HepG2 (cell line): ENCODE results near the gene ACVR1B. TPM values are rescaled to one million over a fixed set of nuclear protein-coding genes. Genes with fewer than 3 reads are reported as not detected.

Experiments used
- CHD4 ChIP-seq: fragments of 200-600 bp; sonication (generic); IDR thresholded peaks from 2 replicates; pipeline ENCODE4 v1.7.0; 2017; ENCODE audit warnings: mild to moderate bottlenecking, low read length, borderline replicate concordance
- CTCF ChIP-seq: sonication (generic); formaldehyde crosslinking; IDR thresholded peaks from 2 replicates; pipeline ENCODE4 v1.5.0; 2020; ENCODE audit warnings: mild to moderate bottlenecking, missing genetic modification reagents, moderate library complexity
- HOXA7 ChIP-seq: sonication (generic); formaldehyde crosslinking; IDR thresholded peaks from 2 replicates; pipeline ENCODE4 v1.8.1; 2022; ENCODE audit warnings: mild to moderate bottlenecking, missing genetic modification reagents, moderate library complexity
- KDM2A ChIP-seq: sonication (generic); formaldehyde crosslinking; IDR thresholded peaks from 2 replicates; pipeline ENCODE4 v1.4.0; 2020; ENCODE audit warnings: low read depth, missing genetic modification reagents, borderline replicate concordance
- PHF20 ChIP-seq: sonication (generic); formaldehyde crosslinking; IDR thresholded peaks from 2 replicates; pipeline ENCODE4 v1.5.0; 2020; ENCODE audit warnings: mild to moderate bottlenecking, missing genetic modification reagents
- SRSF1 ChIP-seq: fragments of 200-400 bp; formaldehyde crosslinking; optimal IDR thresholded peaks from 2 replicates; pipeline ENCODE3; 2017; ENCODE audit warnings: mild to moderate bottlenecking, low read depth, low read length, moderate library complexity
- ZBTB38 ChIP-seq: sonication (generic); formaldehyde crosslinking; IDR thresholded peaks from 2 replicates; pipeline ENCODE4 v1.5.1; 2020; ENCODE audit warnings: mild to moderate bottlenecking, missing genetic modification reagents
- ZBTB40 ChIP-seq, 2 experiments: fragments of 450-650 bp in 1 of 2; sonication (generic) in 1 of 2; formaldehyde crosslinking in 1 of 2; IDR thresholded peaks; 2 replicates each; pipeline versions ENCODE4 v1.6.1 to v1.8.0; 2016 to 2022; ENCODE audit warnings: antibody characterized with exemption in 1 of 2, mild to moderate bottlenecking in 1 of 2, missing genetic modification reagents in 1 of 2
- ZC3H13 ChIP-seq: sonication (generic); formaldehyde crosslinking; IDR thresholded peaks from 2 replicates; pipeline ENCODE4 v1.8.1; 2023; ENCODE audit warnings: mild to moderate bottlenecking, missing genetic modification reagents, moderate library complexity
- ZFP37 ChIP-seq: sonication (generic); formaldehyde crosslinking; IDR thresholded peaks from 2 replicates; pipeline ENCODE4 v1.4.0; 2020; ENCODE audit warnings: missing genetic modification reagents, borderline replicate concordance
- ZNF136 ChIP-seq: sonication (generic); formaldehyde crosslinking; IDR thresholded peaks from 2 replicates; pipeline ENCODE4 v1.8.1; 2022; ENCODE audit warnings: low read depth, mild to moderate bottlenecking, moderate library complexity, missing genetic modification reagents
- ZNF362 ChIP-seq: sonication (generic); formaldehyde crosslinking; IDR thresholded peaks from 2 replicates; pipeline ENCODE4 v1.4.0; 2020; ENCODE audit warnings: missing genetic modification reagents, mild to moderate bottlenecking, borderline replicate concordance
- ZNF367 ChIP-seq: sonication (generic); formaldehyde crosslinking; IDR thresholded peaks from 2 replicates; pipeline ENCODE4 v1.4.0; 2020; ENCODE audit warnings: missing genetic modification reagents, borderline replicate concordance
- ZNF414 ChIP-seq: sonication (generic); formaldehyde crosslinking; IDR thresholded peaks from 2 replicates; pipeline ENCODE4 v1.5.0; 2020; ENCODE audit warnings: missing genetic modification reagents
- ZNF451 ChIP-seq: sonication (generic); formaldehyde crosslinking; IDR thresholded peaks from 2 replicates; pipeline ENCODE4 v1.5.0; 2020; ENCODE audit warnings: mild to moderate bottlenecking, missing genetic modification reagents
- ZNF589 ChIP-seq: sonication (generic); formaldehyde crosslinking; conservative IDR thresholded peaks from 2 replicates; pipeline ENCODE4 v1.8.0; 2022; ENCODE audit warnings: mild to moderate bottlenecking, moderate library complexity, missing genetic modification reagents
- polyA plus RNA-seq, 8 experiments: library from polyadenylated mRNA; depleted of rRNA in 3 of 8; stranded (reverse) in 7 of 8; unstranded in 1 of 8; fragments of >200 nt; fragmentation: Illumina TruSeq in 4 of 8; extraction: Trizol in 4 of 8; gene quantifications; 2 replicates each; pipeline versions ENCODE4 v1.2.1 to v1.2.3, GENCODE V29; 2011 to 2016; ENCODE audit warnings: low read depth in 4 of 8, missing spikeins in 1 of 8, mixed read lengths in 1 of 8; ENCODE audit not compliant: insufficient read depth in 1 of 8
- total RNA-seq, 5 experiments: library from RNA; depleted of rRNA; stranded (reverse); fragments of >200 nt; fragmentation: Illumina TruSeq; extraction: Trizol; gene quantifications; 2 replicates each; pipeline ENCODE4 v1.2.3, GENCODE V29; 2016; ENCODE audit warnings: low read depth in 1 of 5

ACVR1B gene
- total and polyA plus RNA-seq, 2 of the 13 experiments (the other 11 are each of a cell fraction or from before 2014, with no cell fraction given) = 8.9 to 12.1 TPM

- TF ChIP-seq PHF20 (CRISPR knock-in tag) (no peak), ZNF414 (CRISPR knock-in tag) (no peak), CTCF (peak; percentile 76), ZBTB40 (IDR thresholded peaks at IDR 0.05) (no peak), ZBTB40 (CRISPR knock-in tag; IDR thresholded peaks at IDR 0.05) (no peak), ZNF362 (no peak), ZFP37 (CRISPR knock-in tag) (no peak), CHD4 (no peak), ZNF451 (no peak), ZC3H13 (CRISPR knock-in tag) (no peak), KDM2A (peak; percentile 27; the same call in 1 of the 2 replicates), ZBTB38 (peak; percentile 75), SRSF1 (no peak), HOXA7 (CRISPR knock-in tag) (no peak), ZNF136 (CRISPR knock-in tag) (no peak), ZNF367 (CRISPR knock-in tag) (no peak), ZNF589 (CRISPR knock-in tag) (no peak)
Measured at GRCh38 chr12:51970904-51971646, 19.6 kb downstream of the ACVR1B start (continued).
